ENCODE results near the gene APOLD1. TPM values are rescaled to one million over a fixed set of nuclear protein-coding genes. Genes with fewer than 3 reads are reported as not detected.

Gene APOLD1
- total RNA-seq, 2 donors from 2014 or later: 10.1 to 23.4 TPM

DNA sequence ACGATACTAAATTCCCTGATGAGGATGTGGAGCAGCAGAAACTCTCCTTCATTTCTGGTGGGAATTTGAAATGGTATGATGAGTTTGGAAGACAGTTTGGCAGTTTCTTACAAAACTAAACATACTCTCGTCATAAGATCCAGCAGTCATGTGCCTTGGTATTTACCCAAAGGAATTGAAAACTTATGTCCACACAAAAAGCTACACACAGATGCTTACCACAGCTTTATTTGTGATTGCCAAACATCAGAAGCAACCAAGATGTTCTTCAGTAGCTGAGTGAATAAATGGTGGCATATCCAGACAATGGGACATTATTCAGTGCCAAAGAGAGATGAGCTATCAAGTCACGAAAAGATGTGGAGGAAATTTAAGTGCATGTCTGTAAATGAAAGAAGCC, 10.7 kb upstream of the APOLD1 start:
- peaks cover 13% of the 10 kb centered on the region for H3K4me1 ChIP-seq
- no peak for TF ChIP-seq POLR2A (IDR thresholded peaks at IDR 0.05)
- TF ChIP-seq, protein P1, sequence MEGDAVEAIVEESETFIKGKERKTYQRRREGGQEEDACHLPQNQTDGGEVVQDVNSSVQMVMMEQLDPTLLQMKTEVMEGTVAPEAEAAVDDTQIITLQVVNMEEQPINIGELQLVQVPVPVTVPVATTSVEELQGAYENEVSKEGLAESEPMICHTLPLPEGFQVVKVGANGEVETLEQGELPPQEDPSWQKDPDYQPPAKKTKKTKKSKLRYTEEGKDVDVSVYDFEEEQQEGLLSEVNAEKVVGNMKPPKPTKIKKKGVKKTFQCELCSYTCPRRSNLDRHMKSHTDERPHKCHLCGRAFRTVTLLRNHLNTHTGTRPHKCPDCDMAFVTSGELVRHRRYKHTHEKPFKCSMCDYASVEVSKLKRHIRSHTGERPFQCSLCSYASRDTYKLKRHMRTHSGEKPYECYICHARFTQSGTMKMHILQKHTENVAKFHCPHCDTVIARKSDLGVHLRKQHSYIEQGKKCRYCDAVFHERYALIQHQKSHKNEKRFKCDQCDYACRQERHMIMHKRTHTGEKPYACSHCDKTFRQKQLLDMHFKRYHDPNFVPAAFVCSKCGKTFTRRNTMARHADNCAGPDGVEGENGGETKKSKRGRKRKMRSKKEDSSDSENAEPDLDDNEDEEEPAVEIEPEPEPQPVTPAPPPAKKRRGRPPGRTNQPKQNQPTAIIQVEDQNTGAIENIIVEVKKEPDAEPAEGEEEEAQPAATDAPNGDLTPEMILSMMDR (IDR thresholded peaks at IDR 0.05): no peak
- no peak overlapping the region for H3K27ac ChIP-seq
- no peaks in the 10 kb centered on the region for H3K36me3 ChIP-seq (replicated peaks in 1 of 2; ENCODE audit: insufficient read depth in 1 of 2, low read depth in 2 of 2)
- ATAC-seq (no peak), DNase-seq (no peak)
- no peak overlapping the region for H3K4me3 ChIP-seq
- H3K27me3 ChIP-seq: no peaks in the 10 kb centered on the region
- intact Hi-C loops (cut with DNase I): no loop called here
- H3K9me3 ChIP-seq: no peaks in the 10 kb centered on the region
- 44 to 48% methylated on average over 3 of the region's 3 CpGs for WGBS, 2 donors

DNA sequence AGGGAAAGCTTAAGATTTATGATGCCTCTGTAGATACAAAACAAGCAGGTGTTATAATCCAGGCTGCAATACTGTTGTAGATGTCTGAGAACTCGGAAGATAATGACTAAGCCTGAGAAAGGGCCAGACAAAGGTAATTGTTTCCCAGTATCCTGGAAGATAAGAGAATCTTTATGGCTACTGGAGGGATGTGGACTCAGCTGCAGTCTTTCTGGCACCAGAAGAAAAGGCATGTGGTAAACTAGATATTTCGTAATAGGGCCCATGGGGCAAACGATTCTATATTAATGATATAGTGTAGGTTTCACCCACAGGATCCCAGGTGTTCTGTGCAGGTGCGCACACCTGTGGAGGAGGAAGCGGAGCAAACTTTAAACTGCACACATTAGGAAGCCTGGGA, 9.2 kb upstream of the APOLD1 start:
- no peaks in the 10 kb centered on the region for H3K9me3 ChIP-seq
- no peak overlapping the region for H3K4me3 ChIP-seq
- TF ChIP-seq, protein P1 (IDR thresholded peaks at IDR 0.05): no peak
- no peak for TF ChIP-seq POLR2A (IDR thresholded peaks at IDR 0.05)
- H3K27me3 ChIP-seq: no peaks in the 10 kb centered on the region
- 27 to 35% methylated on average over 5 of the region's 5 CpGs for WGBS, 2 donors
- DNase-seq (peak in 3 of 4 donors; percentile 16 to 54 (median 22)), ATAC-seq (peak; percentile 71)
- intact Hi-C loops (cut with DNase I): no loop called here
- peak overlapping the region in 1 of 4 donors; percentile 34 for H3K27ac ChIP-seq
- no peaks in the 10 kb centered on the region for H3K36me3 ChIP-seq (replicated peaks in 1 of 2; ENCODE audit: insufficient read depth in 1 of 2, low read depth in 2 of 2)
- peaks cover 13% of the 10 kb centered on the region for H3K4me1 ChIP-seq

DNA sequence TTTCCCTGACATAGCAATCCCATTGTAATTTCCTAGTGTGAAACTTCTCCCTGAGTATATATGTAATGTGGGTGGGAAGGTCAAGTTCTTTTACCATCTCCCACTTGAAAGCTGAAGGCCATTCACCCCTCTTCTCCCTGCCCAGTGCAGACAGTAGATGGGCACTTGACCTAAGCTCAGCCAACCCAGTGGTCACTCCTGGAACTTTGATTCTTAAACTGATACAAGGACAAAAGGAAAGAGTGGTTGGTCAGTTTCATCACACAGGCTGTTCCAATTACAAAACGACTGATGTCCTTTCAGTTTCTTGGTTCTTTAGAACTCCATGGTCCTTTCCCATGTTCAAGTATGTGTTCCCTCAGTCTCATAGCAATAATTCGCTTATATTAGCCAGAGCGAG, 8.4 kb upstream of the APOLD1 start:
- ATAC-seq (no peak), DNase-seq (no peak)
- H3K27ac ChIP-seq: no peak overlapping the region
- no peaks in the 10 kb centered on the region for H3K9me3 ChIP-seq
- peaks cover 13% of the 10 kb centered on the region for H3K4me1 ChIP-seq
- no peak for TF ChIP-seq POLR2A (IDR thresholded peaks at IDR 0.05)
- TF ChIP-seq, protein P1 (IDR thresholded peaks at IDR 0.05): no peak
- H3K36me3 ChIP-seq (replicated peaks in 1 of 2; ENCODE audit: insufficient read depth in 1 of 2, low read depth in 2 of 2): no peaks in the 10 kb centered on the region
- no peak overlapping the region for H3K4me3 ChIP-seq
- no peaks in the 10 kb centered on the region for H3K27me3 ChIP-seq
- intact Hi-C loops (cut with DNase I): no loop called here
- WGBS, 2 donors: 86 to 91% methylated on average over 3 of the region's 3 CpGs

DNA sequence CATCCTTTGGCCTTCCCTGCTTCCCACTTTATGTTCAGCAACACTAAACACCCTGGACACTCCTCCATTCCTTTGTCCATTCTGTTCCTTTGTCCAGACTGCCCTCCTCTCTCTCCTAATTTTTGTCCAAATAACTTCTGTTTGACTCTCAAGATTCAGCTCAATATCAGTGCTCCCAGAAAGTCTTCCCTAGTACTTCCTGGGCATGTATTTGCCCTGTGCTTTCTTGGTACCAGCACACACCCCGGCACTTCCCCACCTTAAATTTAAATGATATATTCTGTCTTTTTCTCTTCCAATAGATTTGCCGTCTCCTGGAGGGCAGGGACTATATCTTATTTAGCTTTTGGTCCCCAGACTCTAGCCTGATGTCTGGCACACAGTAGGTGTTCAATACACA, 6.5 kb upstream of the APOLD1 start:
- Histone ChIP-seq H3K36me3 (replicated peaks in 1 of 2; ENCODE audit: insufficient read depth in 1 of 2, low read depth in 2 of 2) (no peaks in the 10 kb centered on the region), H3K27ac (no peak overlapping the region), H3K4me1 (peaks cover 13% of the 10 kb centered on the region), H3K27me3 (no peaks in the 10 kb centered on the region), H3K9me3 (no peaks in the 10 kb centered on the region), H3K4me3 (no peak overlapping the region)
- no peak for TF ChIP-seq POLR2A (IDR thresholded peaks at IDR 0.05)
- TF ChIP-seq, protein P1 (IDR thresholded peaks at IDR 0.05): no peak
- no peak for DNase-seq
- WGBS, 2 donors: 77 to 88% methylated on average over 2 of the region's 2 CpGs
- intact Hi-C loops (cut with DNase I): no loop called here
- no peak for ATAC-seq

DNA sequence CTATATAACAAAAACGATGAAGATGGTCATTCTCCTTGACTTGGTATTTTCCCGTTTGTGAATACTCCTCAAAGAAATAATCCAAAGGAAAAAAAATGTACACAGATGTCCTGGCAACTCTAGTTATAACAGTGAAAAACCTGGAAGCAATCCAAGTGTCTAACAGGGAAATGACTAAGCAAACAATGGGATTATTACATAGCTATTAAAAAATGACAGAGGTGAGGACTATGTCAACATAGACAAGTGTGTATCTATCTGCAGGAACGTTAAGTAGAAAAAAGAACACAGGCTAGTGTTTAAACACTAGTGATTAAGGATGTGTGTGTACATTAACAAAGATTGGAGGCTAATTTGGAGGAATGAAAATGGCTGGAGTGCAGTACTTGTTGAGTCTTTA, 5.9 kb upstream of the APOLD1 start:
- Histone ChIP-seq H3K9me3 (no peaks in the 10 kb centered on the region), H3K4me3 (no peak overlapping the region), H3K27me3 (no peaks in the 10 kb centered on the region), H3K27ac (no peak overlapping the region), H3K36me3 (replicated peaks in 1 of 2; ENCODE audit: insufficient read depth in 1 of 2, low read depth in 2 of 2) (no peaks in the 10 kb centered on the region), H3K4me1 (peaks cover 13% of the 10 kb centered on the region)
- intact Hi-C loops (cut with DNase I): no loop called here
- ATAC-seq: peak; percentile 79
- WGBS, 2 donors: 3 to 9% methylated on average over 3 of the region's 3 CpGs
- TF ChIP-seq, protein P1 (IDR thresholded peaks at IDR 0.05): no peak
- TF ChIP-seq POLR2A (IDR thresholded peaks at IDR 0.05): no peak
- no peak for DNase-seq
